IMR-90 (cell line): ENCODE measurements around the gene ESR2. TPM values are rescaled to one million over a fixed set of nuclear protein-coding genes. Genes with fewer than 3 reads are reported as not detected.

Source experiments
- ATAC-seq: fragments of 200-7000 bp; cut with Tn5 transposase; 2 replicates; pipeline ENCODE4 v1.9.1; 2020; ENCODE audit warnings: low read depth, mild to moderate bottlenecking, moderate library complexity
- BruUV-seq: library from RNA; stranded (reverse); fragments of 400-500 nt; replicated peaks from 2 replicates; lab custom pipeline; 2021; lab: Mats Ljungman, UMichigan
- CTCF ChIA-PET: fragments of 300-600 bp; formaldehyde crosslinking; extraction: SDS; loops from one replicate; lab custom pipeline; 2021; ENCODE audit warnings: antibody characterized with exemption; lab: Yijun Ruan, JAX
- POLR2A ChIA-PET: fragments of 300-600 bp; sonication (Branson Sonifier 250); formaldehyde crosslinking; loops from one replicate; lab custom pipeline; 2022; ENCODE audit warnings: antibody characterized with exemption; ENCODE audit not compliant: unreplicated experiment; lab: Charles Lee
- DNase-seq: peaks from one replicate; pipeline ENCODE4 v3.0.0; 2013
- H2AFZ ChIP-seq: replicated peaks from 2 replicates; pipeline ENCODE3; 2013; ENCODE audit warnings: low read length, mild to moderate bottlenecking; ENCODE audit not compliant: poor library complexity
- H2AK5ac ChIP-seq: 2 replicates; pipeline ENCODE4 v1.6.1; 2013; ENCODE audit warnings: low read depth, low read length, inconsistent platforms
- H2AK9ac ChIP-seq: replicated peaks from 2 replicates; pipeline ENCODE3; 2013; ENCODE audit warnings: mild to moderate bottlenecking, low read depth, low read length, moderate library complexity; ENCODE audit not compliant: poor library complexity
- H2BK120ac ChIP-seq: 2 replicates; pipeline ENCODE4 v1.6.1; 2013; ENCODE audit warnings: low read depth, low read length, inconsistent platforms
- H2BK15ac ChIP-seq: 3 replicates; pipeline ENCODE4 v1.6.1; 2013; ENCODE audit warnings: low read depth, low read length, inconsistent platforms
- H2BK20ac ChIP-seq: 2 replicates; pipeline ENCODE4 v1.6.1; 2013; ENCODE audit warnings: low read depth, mild to moderate bottlenecking, inconsistent platforms, low read length, moderate library complexity
- H2BK5ac ChIP-seq: 2 replicates; pipeline ENCODE4 v1.6.1; 2013; ENCODE audit warnings: mild to moderate bottlenecking, low read depth, low read length, inconsistent platforms; ENCODE audit not compliant: poor library complexity, severe bottlenecking
- H3K14ac ChIP-seq: replicated peaks from 2 replicates; pipeline ENCODE4 v1.6.1; 2013; ENCODE audit warnings: low read depth, low read length, inconsistent platforms
- H3K18ac ChIP-seq: 2 replicates; pipeline ENCODE4 v1.6.1; 2013; ENCODE audit warnings: low read depth, low read length, control low read depth
- H3K23ac ChIP-seq: 2 replicates; pipeline ENCODE4 v1.6.1; 2013; ENCODE audit warnings: low read depth, low read length, inconsistent platforms
- H3K27ac ChIP-seq: 2 replicates; pipeline ENCODE4 v1.5.1; 2013; ENCODE audit warnings: mild to moderate bottlenecking, control low read depth, low read length; ENCODE audit not compliant: insufficient read depth
- H3K27me3 ChIP-seq: 2 replicates; pipeline ENCODE4 v1.6.1; 2013; ENCODE audit warnings: low read length; ENCODE audit not compliant: control insufficient read depth, insufficient read depth
- H3K36me3 ChIP-seq: 2 replicates; pipeline ENCODE4 v1.6.1; 2013; ENCODE audit warnings: low read length, mixed read lengths; ENCODE audit not compliant: control insufficient read depth, insufficient read depth
- H3K4ac ChIP-seq: 2 replicates; pipeline ENCODE4 v1.6.1; 2013; ENCODE audit warnings: low read depth, low read length, inconsistent platforms
- H3K4me1 ChIP-seq: 2 replicates; pipeline ENCODE4 v1.6.1; 2013; ENCODE audit warnings: low read length, mixed read lengths; ENCODE audit not compliant: control insufficient read depth, insufficient read depth
- H3K4me2 ChIP-seq: 2 replicates; pipeline ENCODE4 v1.6.1; 2013; ENCODE audit warnings: low read depth, mild to moderate bottlenecking, control low read depth, low read length, moderate library complexity
- H3K4me3 ChIP-seq: 2 replicates; pipeline ENCODE4 v1.5.1; 2013; ENCODE audit warnings: low read depth, mild to moderate bottlenecking, control low read depth, low read length, moderate library complexity; ENCODE audit not compliant: insufficient read depth
- H3K56ac ChIP-seq: 2 replicates; pipeline ENCODE4 v1.6.1; 2013; ENCODE audit warnings: low read length, inconsistent platforms; ENCODE audit not compliant: insufficient read depth; ENCODE audit errors: extremely low read depth
- H3K79me1 ChIP-seq, 2 experiments: 2 replicates each; pipeline ENCODE4 v1.6.1; 2013; ENCODE audit warnings: low read length in 2 of 2, inconsistent platforms in 1 of 2, low read depth in 1 of 2
- H3K9ac ChIP-seq: 2 replicates; pipeline ENCODE4 v1.6.1; 2013; ENCODE audit warnings: low read depth, low read length, control low read depth
- H3K9me1 ChIP-seq: 2 replicates; pipeline ENCODE4 v1.6.1; 2013; ENCODE audit warnings: low read length, inconsistent platforms; ENCODE audit not compliant: insufficient read depth
- H3K9me3 ChIP-seq: 2 replicates; pipeline ENCODE4 v1.6.1; 2013; ENCODE audit warnings: low read length; ENCODE audit not compliant: control insufficient read depth, insufficient read depth
- H4K20me1 ChIP-seq: 2 replicates; pipeline ENCODE4 v1.6.1; 2013; ENCODE audit warnings: low read length, inconsistent platforms; ENCODE audit not compliant: insufficient read depth
- H4K5ac ChIP-seq: 2 replicates; pipeline ENCODE4 v1.6.1; 2013; ENCODE audit warnings: mild to moderate bottlenecking, low read depth, low read length, control low read depth
- H4K8ac ChIP-seq, 2 experiments: 2 replicates each; pipeline ENCODE4 v1.6.1; 2013; ENCODE audit warnings: low read depth in 2 of 2, low read length in 2 of 2, control low read depth in 1 of 2, inconsistent platforms in 1 of 2
- H4K91ac ChIP-seq: 2 replicates; pipeline ENCODE4 v1.6.1; 2013; ENCODE audit warnings: low read depth, low read length, inconsistent platforms; ENCODE audit not compliant: insufficient read depth
- BHLHE40 ChIP-seq: fragments of 150-350 bp; IDR thresholded peaks from 2 replicates; pipeline ENCODE4 v1.6.1; 2016; ENCODE audit warnings: mild to moderate bottlenecking, low read depth, low read length
- CHD1 ChIP-seq: IDR thresholded peaks from 2 replicates; pipeline ENCODE4 v1.6.1; 2012; ENCODE audit warnings: low read depth, low read length, improper control_type of control experiment
- ELK1 ChIP-seq: fragments of 150-350 bp; IDR thresholded peaks from 2 replicates; pipeline ENCODE4 v1.6.1; 2016; ENCODE audit warnings: low read depth, mild to moderate bottlenecking, low read length, moderate library complexity, borderline replicate concordance
- FOS ChIP-seq: fragments of 150-350 bp; IDR thresholded peaks from 2 replicates; pipeline ENCODE4 v1.6.1; 2016; ENCODE audit warnings: low read depth, low read length
- MAZ ChIP-seq: IDR thresholded peaks from 2 replicates; pipeline ENCODE4 v1.6.1; 2012; ENCODE audit warnings: low read depth, mild to moderate bottlenecking, low read length, improper control_type of control experiment, moderate library complexity, borderline replicate concordance
- NFE2L2 ChIP-seq: fragments of 150-350 bp; IDR thresholded peaks from 2 replicates; pipeline ENCODE4 v1.6.1; 2016; ENCODE audit warnings: low read depth, mild to moderate bottlenecking, low read length
- RAD21 ChIP-seq: IDR thresholded peaks from 2 replicates; pipeline ENCODE4 v1.6.1; 2012; ENCODE audit warnings: low read length, improper control_type of control experiment
- RCOR1 ChIP-seq: IDR thresholded peaks from 2 replicates; pipeline ENCODE4 v1.6.1; 2012; ENCODE audit warnings: mild to moderate bottlenecking, low read length, improper control_type of control experiment; ENCODE audit not compliant: insufficient replicate concordance
- SMC3 ChIP-seq: fragments of 150-350 bp; IDR thresholded peaks from 2 replicates; pipeline ENCODE4 v1.6.1; 2016; ENCODE audit warnings: low read depth, mild to moderate bottlenecking, antibody characterized with exemption, low read length, moderate library complexity
- WGBS, 2 experiments: methylation state at CpG; one replicate each; pipeline versions ENCODE4 v1.1.5 to v1.1.7; 2013; ENCODE audit warnings: missing lambda C conversion rate in 2 of 2; ENCODE audit not compliant: insufficient read length in 1 of 2; ENCODE audit errors: extremely low coverage in 2 of 2; 5-methylcytosine and 5-hydroxymethylcytosine counted together
- dilution Hi-C: fragments of 300-500 bp; cut with HindIII; formaldehyde crosslinking; loops from one replicate; pipeline ENCODE4 v1.14.3; 2018; ENCODE audit warnings: low sequenced_read_pairs; ENCODE audit not compliant: unreplicated experiment
- in situ Hi-C: fragments of 300-500 bp; cut with MboI; formaldehyde crosslinking; loops from 3 replicates; pipeline ENCODE4 v1.14.3; 2019; ENCODE audit warnings: low sequenced_read_pairs, inconsistent platforms, mixed read lengths
- intact Hi-C: fragments of 100-400 bp; cut with micrococcal nuclease; formaldehyde crosslinking; loops from 2 replicates; pipeline ENCODE4 v1.10.0; 2022
- polyA plus RNA-seq, 3 experiments: library from polyadenylated mRNA; depleted of rRNA; stranded (reverse); fragments of >200 nt; gene quantifications; 2 replicates each; pipeline ENCODE4 v1.2.3, GENCODE V29; 2012; ENCODE audit warnings: low replicate concordance in 1 of 3
- total RNA-seq: library from RNA; depleted of rRNA; stranded (reverse); fragments of >200 nt; gene quantifications from 2 replicates; pipeline ENCODE4 v1.2.3, GENCODE V29; 2012

The ESR2 gene
- total and polyA plus RNA-seq, 2 of the 4 experiments (the other 2 are of a cell fraction), result under 0.01 to 0.03 TPM

DNA sequence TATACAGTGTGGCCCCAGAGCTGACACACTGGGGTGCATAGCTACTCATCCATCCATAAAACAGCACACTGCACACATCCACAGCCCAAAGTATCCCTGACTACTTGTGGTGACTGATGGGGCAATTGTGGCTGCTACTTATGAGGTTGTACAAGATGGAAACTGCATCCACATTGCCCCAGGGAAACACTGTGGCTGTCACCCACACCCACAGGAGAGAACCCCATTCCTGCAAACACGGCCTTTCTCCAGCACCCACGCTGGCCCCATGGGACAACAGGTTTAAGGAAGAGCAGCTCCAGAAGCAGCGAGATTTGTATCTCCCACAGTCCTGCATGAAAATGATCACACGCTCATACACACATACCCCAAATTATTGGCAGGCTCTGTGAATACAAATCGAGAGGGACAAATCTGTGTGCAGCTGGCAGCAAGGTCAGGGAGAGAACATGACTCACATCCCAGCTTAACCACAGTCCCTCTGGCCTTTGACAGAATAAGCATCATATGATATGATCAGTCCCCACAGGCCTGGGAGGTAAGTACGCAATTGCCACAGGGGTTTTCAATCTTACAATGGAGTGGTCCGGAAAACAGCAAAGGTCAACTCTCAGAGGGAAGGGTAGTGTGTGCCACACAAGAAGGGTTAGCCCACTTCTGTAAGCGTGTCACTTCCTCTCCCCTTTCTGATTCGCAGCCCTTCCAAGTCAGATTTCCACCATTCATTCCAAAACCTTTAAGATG is 61.9 kb downstream of the ESR2 start (continued):
- TF ChIP-seq CHD1 (no peak), RAD21 (no peak)

GRCh38 chr14:64229489-64229888 is 64.7 kb downstream of the ESR2 start:
- H3K23ac ChIP-seq, result no peak overlapping the region
- no CpG with 5 or more reads among the region's 3 CpGs for WGBS, 2 experiments
- no peak overlapping the region for H2AK5ac ChIP-seq
- TF ChIP-seq ELK1 (no peak), NFE2L2 (no peak), MAZ (no peak), FOS (no peak), RCOR1 (no peak), SMC3 (no peak), RAD21 (no peak), BHLHE40 (no peak)
- H3K9ac ChIP-seq, result no peak overlapping the region
- H3K56ac ChIP-seq, result no peak overlapping the region
- no peak overlapping the region for H2BK5ac ChIP-seq
- intact Hi-C loops, result no loop called here
- no peak overlapping the region for H4K8ac ChIP-seq
- H2AFZ ChIP-seq, result no peak overlapping the region
- no peak overlapping the region for H3K4me2 ChIP-seq
- H4K20me1 ChIP-seq, result peaks cover 4% of the 10 kb centered on the region; the same call in 1 of the 2 replicates
- BruUV-seq, result no TSS peak
- H3K79me1 ChIP-seq, result no peaks in the 10 kb centered on the region
- in situ Hi-C loops, result no loop called here
- no peak overlapping the region for H4K91ac ChIP-seq
- no peaks in the 10 kb centered on the region for H3K9me3 ChIP-seq
- H2BK20ac ChIP-seq, result no peak overlapping the region
- H3K4ac ChIP-seq, result no peak overlapping the region
- ATAC-seq (no peak), DNase-seq (no peak)
- no peak overlapping the region for H2BK120ac ChIP-seq
- no peak overlapping the region for H3K27ac ChIP-seq
- CTCF ChIA-PET, result interaction anchor here (0.9 kb wide), 1 partner anchor 18 kb away, joined by 3 read pairs; no protein-coding TSS in a partner anchor
- H3K18ac ChIP-seq, result no peak overlapping the region
- H3K4me1 ChIP-seq, result peaks cover 14% of the 10 kb centered on the region
- no peak overlapping the region for H3K14ac ChIP-seq
- POLR2A ChIA-PET, result no interaction called here
- peaks cover 19% of the 10 kb centered on the region for H3K9me1 ChIP-seq
- H3K36me3 ChIP-seq, result peaks cover 1% of the 10 kb centered on the region; the same call in 1 of the 2 replicates
- H3K4me3 ChIP-seq, result no peak overlapping the region
- dilution Hi-C loops, result no loop called here
- H4K5ac ChIP-seq, result no peak overlapping the region
- no peak overlapping the region for H2AK9ac ChIP-seq
- no peaks in the 10 kb centered on the region for H3K27me3 ChIP-seq
- H2BK15ac ChIP-seq, result no peak overlapping the region
